Esophagus muscularis mucosa (tissue), 4 donors: ENCODE data around the gene BUB1B. TPM values are rescaled to one million over a fixed set of nuclear protein-coding genes. Genes with fewer than 3 reads are reported as not detected.
"Not testable (repeated sequence)": the region's sequence is repeated elsewhere in the genome, so short reads cannot be mapped to it uniquely, and the experiment has no call there.

Experiments used
- DNase-seq: peaks from one replicate; pipeline ENCODE4 v3.0.0-alpha.2; 2017; ENCODE audit errors: extremely low spot score
- H3K27ac ChIP-seq, 4 donors: fragments of 200-600 bp; sonication (generic); replicated peaks in 1 of 4; 1 replicate in 3 of 4; 2 replicates in 1 of 4; pipeline ENCODE4 v1.5.1; 2016 to 2019; ENCODE audit warnings: mild to moderate bottlenecking in 1 of 4
- H3K27me3 ChIP-seq, 4 donors: fragments of 200-600 bp; sonication (generic); one replicate each; pipeline versions ENCODE4 v1.5.1 to v1.6.0; 2016 to 2019
- H3K36me3 ChIP-seq, 4 donors: fragments of 200-600 bp; sonication (generic); one replicate each; pipeline ENCODE4 v1.5.1; 2016 to 2019
- H3K4me1 ChIP-seq, 4 donors: fragments of 200-600 bp; sonication (generic); one replicate each; pipeline ENCODE4 v1.5.1; 2016 to 2019
- H3K4me3 ChIP-seq, 4 donors: fragments of 200-600 bp; sonication (generic); 1 replicate in 2 of 4; 2 replicates in 2 of 4; pipeline ENCODE4 v1.5.1; 2016 to 2019; ENCODE audit warnings: mild to moderate bottlenecking in 4 of 4, moderate library complexity in 1 of 4
- H3K9me3 ChIP-seq, 4 donors: fragments of 200-600 bp; sonication (generic); 1 replicate in 3 of 4; 2 replicates in 1 of 4; pipeline ENCODE4 v1.5.1; 2016 to 2019
- EP300 ChIP-seq: sonication (generic); formaldehyde crosslinking; IDR thresholded peaks from one replicate; pipeline ENCODE4 v1.6.1; 2017; ENCODE audit warnings: antibody characterized with exemption
- POLR2A ChIP-seq: fragments of 450-650 bp; IDR thresholded peaks from one replicate; pipeline ENCODE4 v1.6.1; 2017; ENCODE audit warnings: antibody characterized with exemption, moderate library complexity, mild to moderate bottlenecking, low read depth
- POLR2AphosphoS5 ChIP-seq, 2 donors: sonication (generic); formaldehyde crosslinking; IDR thresholded peaks; one replicate each; pipeline ENCODE4 v1.6.1; 2017; ENCODE audit warnings: antibody characterized with exemption in 2 of 2
- WGBS: methylation state at CpG from one replicate; pipeline ENCODE4 v1.1.5; 2018; 5-methylcytosine and 5-hydroxymethylcytosine counted together
- intact Hi-C: fragments of 100-400 bp; cut with DNase I; formaldehyde crosslinking; loops from one replicate; pipeline ENCODE4 v1.15.1; 2023
- total RNA-seq, 4 donors: library from RNA; depleted of rRNA; stranded (reverse); fragments of >200 nt; gene quantifications; one replicate each; pipeline versions ENCODE4 v1.1.0 to v1.2.1, GENCODE V29; 2016
- TF ChIP-seq, protein P1 (sequence below), 3 experiments: fragments of 200-600 bp in 2 of 3; fragments of 450-650 bp in 1 of 3; sonication (generic) in 2 of 3; IDR thresholded peaks; one replicate each; pipeline ENCODE4 v1.5.1; 2017 to 2019; ENCODE audit warnings: antibody characterized with exemption in 3 of 3, mild to moderate bottlenecking in 2 of 3, moderate library complexity in 1 of 3

BUB1B gene
- total RNA-seq, 4 donors from 2014 or later, result 0.06 to 1.3 (median 0.17) TPM; not detected in 1

DNA sequence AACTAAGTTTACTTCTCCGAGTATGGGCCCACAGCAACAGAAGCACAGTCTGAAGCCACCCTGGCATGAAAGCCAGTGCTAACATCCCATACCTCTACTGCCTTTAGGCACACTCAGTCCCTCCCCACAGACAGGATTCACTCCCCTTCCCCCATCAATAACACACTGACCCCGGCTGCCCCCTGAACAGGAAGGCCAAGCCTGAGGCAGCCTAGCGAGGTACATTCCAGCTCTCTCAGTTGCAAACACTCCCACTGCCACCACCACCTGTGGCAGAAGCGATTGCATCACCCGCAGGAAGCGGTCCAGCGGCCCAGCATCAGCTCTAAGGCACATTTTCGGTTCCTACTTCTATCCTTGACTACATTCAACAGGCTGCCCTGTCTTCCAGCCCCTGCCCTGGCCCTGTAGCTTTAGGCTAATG, 45.2 kb upstream of the BUB1B start:
- Histone ChIP-seq H3K27me3 (no peaks in the 10 kb centered on the region), H3K9me3 (no peaks in the 10 kb centered on the region), H3K4me3 (no peak overlapping the region), H3K27ac (no peak overlapping the region), H3K36me3 (no peaks in the 10 kb centered on the region), H3K4me1 (no peaks in the 10 kb centered on the region)
- intact Hi-C loops, result no loop called here
- no peak for DNase-seq
- WGBS, result 58% methylated on average over 8 of the region's 8 CpGs
- no peak for TF ChIP-seq POLR2AphosphoS5 (IDR thresholded peaks at IDR 0.05)
- TF ChIP-seq EP300, result no peak
- TF ChIP-seq POLR2A, result no peak
- TF ChIP-seq, protein P1, sequence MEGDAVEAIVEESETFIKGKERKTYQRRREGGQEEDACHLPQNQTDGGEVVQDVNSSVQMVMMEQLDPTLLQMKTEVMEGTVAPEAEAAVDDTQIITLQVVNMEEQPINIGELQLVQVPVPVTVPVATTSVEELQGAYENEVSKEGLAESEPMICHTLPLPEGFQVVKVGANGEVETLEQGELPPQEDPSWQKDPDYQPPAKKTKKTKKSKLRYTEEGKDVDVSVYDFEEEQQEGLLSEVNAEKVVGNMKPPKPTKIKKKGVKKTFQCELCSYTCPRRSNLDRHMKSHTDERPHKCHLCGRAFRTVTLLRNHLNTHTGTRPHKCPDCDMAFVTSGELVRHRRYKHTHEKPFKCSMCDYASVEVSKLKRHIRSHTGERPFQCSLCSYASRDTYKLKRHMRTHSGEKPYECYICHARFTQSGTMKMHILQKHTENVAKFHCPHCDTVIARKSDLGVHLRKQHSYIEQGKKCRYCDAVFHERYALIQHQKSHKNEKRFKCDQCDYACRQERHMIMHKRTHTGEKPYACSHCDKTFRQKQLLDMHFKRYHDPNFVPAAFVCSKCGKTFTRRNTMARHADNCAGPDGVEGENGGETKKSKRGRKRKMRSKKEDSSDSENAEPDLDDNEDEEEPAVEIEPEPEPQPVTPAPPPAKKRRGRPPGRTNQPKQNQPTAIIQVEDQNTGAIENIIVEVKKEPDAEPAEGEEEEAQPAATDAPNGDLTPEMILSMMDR (IDR thresholded peaks at IDR 0.05), result no peak

DNA sequence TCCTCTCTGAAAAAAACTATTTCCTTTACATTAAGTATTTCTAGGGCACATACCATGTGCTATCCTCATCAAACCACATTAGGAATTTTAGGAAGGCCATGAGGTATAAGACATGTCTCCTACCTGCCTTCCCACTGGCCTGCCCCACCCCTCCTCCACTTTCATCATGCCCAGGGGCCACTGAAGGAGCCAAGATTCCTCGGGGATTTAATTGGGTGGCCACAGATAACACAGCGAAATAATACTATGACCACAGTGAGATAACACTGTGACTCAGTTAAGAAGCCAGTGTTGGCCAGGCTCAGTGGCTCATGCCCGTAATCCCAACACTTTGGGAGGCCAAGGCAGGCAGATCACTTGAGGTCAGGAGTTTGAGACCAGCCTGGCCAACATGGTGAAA, 42.4 kb upstream of the BUB1B start:
- H3K27ac ChIP-seq, result no peak overlapping the region
- no peaks in the 10 kb centered on the region for H3K36me3 ChIP-seq
- H3K4me1 ChIP-seq, result no peaks in the 10 kb centered on the region
- intact Hi-C loops, result no loop called here
- no peaks in the 10 kb centered on the region for H3K27me3 ChIP-seq
- WGBS, result 81% methylated on average over 3 of the region's 3 CpGs
- H3K4me3 ChIP-seq, result no peak overlapping the region
- DNase-seq, result no peak
- TF ChIP-seq EP300, result no peak
- H3K9me3 ChIP-seq, result no peaks in the 10 kb centered on the region

DNA sequence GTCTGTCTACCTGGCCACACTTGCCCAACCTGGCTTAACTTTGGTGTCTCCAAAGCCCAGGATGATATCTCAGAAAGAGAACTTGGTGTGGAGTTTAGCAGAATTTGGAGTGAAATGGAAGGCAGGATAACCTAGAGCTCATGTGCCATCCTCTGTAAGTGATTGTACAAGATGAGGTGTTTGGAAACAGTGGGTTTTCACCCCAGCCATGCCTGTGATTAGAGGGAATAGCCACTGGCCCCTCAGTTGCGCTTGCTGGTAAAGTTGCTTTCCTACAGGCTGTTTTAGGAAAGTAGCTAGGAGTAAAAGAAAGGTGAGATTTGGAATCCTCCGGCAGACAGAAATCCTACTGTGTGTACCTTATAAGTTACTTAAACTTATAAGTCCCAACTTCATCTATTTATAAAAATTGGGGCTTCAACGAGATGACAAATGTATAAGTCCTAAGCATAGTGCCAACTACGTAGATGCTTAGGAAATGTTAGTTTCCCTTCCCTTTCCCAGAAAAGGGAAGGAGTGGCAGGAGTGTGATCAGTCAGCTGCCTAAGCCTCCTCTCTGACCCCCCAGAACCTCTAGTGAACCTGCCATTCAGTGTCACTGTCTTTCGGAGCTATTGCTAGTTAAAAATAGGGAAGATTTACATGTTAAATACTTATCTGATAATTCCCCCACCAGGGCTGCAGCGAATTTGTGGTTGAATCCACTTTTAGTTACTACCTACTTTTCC, 38.8 kb upstream of the BUB1B start:
- Histone ChIP-seq H3K9me3 (no peaks in the 10 kb centered on the region), H3K36me3 (no peaks in the 10 kb centered on the region), H3K27ac (no peak overlapping the region), H3K27me3 (no peaks in the 10 kb centered on the region), H3K4me1 (no peaks in the 10 kb centered on the region), H3K4me3 (no peak overlapping the region)
- TF ChIP-seq EP300, result no peak
- TF ChIP-seq POLR2AphosphoS5 (IDR thresholded peaks at IDR 0.05), result no peak
- no peak for TF ChIP-seq POLR2A
- 77% methylated on average over 6 of the region's 6 CpGs for WGBS
- DNase-seq, result no peak
- intact Hi-C loops, result no loop called here

DNA sequence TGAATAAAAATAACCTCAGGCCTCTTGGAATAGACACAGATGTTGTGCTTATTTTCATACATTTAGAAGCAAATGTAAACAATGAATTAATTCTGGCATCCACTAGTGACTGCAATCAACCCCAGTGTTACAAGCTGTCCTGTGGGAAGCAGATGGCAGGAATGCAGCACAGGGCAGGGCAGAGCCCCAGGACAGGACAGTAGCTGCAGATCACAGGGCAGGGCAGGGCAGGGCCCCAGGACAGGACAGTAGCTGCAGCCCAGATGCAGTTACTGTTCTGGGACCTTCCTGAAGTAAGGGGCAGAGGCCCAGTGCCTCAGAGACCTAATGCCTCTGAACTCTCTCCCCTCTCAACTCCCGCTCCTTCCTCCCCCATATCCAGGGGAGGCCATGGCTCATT, 37.9 kb upstream of the BUB1B start:
- H3K4me3 ChIP-seq, H3K36me3 ChIP-seq, DNase-seq, H3K27ac ChIP-seq, H3K9me3 ChIP-seq, H3K27me3 ChIP-seq, H3K4me1 ChIP-seq, intact Hi-C loops: not testable (repeated sequence)
- 94% methylated on average over 1 of the region's 1 CpG for WGBS

DNA sequence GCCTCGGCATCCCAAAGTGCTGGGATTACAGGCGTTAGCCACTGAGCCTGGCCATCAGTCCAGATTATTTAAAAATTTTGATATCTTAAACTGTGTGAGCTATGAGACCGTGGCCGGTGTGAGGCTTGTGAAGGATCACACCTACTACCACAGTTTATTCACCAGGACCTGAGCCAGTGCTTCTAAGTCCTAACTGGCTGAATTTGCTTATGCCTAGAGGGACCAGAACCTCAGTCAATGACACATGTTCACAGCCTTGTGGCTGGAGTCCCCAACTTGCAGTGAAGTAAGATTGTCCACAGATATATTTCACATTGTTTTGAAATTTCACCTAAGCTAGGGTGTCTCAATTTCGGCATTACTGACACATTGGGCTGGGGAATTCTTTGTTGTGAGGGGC, 37.0 kb upstream of the BUB1B start:
- H3K27ac ChIP-seq, H3K27me3 ChIP-seq, H3K36me3 ChIP-seq, DNase-seq, H3K4me3 ChIP-seq, intact Hi-C loops, H3K9me3 ChIP-seq, H3K4me1 ChIP-seq: not testable (repeated sequence)
- WGBS, result 96% methylated on average over 4 of the region's 5 CpGs

DNA sequence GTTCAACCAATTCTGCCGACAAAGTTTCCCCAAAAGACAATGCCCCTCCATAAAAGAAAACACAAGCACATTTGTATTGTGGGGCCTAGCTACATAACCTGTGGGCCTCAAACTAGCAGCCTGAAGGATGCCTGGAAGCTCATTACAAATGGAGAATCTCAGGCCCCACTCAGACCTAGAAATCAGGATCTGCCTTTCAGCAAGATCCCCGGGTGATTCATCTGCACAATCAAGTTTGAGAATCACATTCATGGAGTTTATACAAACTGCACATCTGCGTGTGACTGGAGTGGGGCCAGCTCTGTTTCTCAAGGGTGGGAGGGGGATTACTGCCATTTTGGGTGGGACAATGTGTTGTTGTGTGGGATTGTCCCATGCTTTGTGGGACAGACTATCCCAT, 36.5 kb upstream of the BUB1B start:
- intact Hi-C loops, H3K4me3 ChIP-seq, H3K36me3 ChIP-seq, DNase-seq, H3K27ac ChIP-seq, H3K4me1 ChIP-seq, H3K9me3 ChIP-seq: not testable (repeated sequence)
- H3K27me3 ChIP-seq, result peaks cover 0 to 11% (median 0%) of the 10 kb centered on the region in 4 donors
- WGBS, result 87% methylated on average over 3 of the region's 3 CpGs

DNA sequence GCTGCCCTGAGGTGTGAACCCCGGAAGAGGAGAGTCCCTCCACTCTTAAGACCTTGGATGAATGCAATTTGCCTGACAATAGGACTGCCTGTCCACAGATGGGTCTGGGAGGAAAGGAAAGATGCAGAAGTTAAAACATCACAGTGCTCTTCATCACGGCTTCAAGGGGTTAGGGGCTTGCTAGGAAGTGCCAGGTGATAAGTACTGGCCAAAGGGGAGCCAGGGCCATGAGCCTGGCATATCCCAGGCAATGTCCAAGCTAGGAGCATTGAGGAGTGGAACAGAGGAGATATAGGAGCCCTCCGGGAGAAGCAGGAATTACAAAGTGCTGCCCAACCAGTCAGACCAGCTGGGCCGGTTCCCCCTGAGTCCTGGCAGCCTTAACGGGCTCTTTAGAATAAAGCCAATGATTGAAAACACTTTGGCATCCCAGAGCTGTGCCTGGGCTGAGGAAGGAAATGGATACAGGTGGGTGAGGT, 36.0 kb upstream of the BUB1B start:
- peaks cover 0 to 11% (median 0%) of the 10 kb centered on the region in 4 donors for H3K27me3 ChIP-seq
- intact Hi-C loops, H3K4me1 ChIP-seq, DNase-seq, H3K27ac ChIP-seq, H3K9me3 ChIP-seq, H3K36me3 ChIP-seq, H3K4me3 ChIP-seq: not testable (repeated sequence)
- 84% methylated on average over 4 of the region's 5 CpGs for WGBS

DNA sequence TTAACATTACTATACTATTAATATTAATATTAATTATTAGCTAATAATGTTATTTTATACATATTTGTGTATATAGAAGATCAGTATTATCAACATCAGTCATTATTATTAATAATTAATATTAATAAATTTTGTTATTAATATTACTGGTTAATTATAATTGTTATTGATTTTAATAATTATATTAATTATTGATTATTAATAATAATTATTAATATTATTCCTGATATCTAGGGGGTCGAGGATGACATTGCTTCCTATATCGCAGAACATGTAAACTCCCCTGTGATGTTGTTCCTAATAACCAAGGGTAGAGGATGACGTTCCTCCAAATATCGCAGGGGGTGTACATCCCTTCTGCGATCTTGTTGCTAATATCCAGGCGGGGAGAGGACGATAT, 34.9 kb upstream of the BUB1B start:
- Histone ChIP-seq H3K4me3 (no peak overlapping the region), H3K36me3 (no peaks in the 10 kb centered on the region), H3K27ac (no peak overlapping the region), H3K9me3 (no peaks in the 10 kb centered on the region), H3K27me3 (peaks cover 0 to 12% (median 0%) of the 10 kb centered on the region in 4 donors), H3K4me1 (no peaks in the 10 kb centered on the region)
- no peak for DNase-seq
- intact Hi-C loops, result no loop called here
- 91% methylated on average over 7 of the region's 7 CpGs for WGBS
- TF ChIP-seq, protein P1 (IDR thresholded peaks at IDR 0.05), result no peak
- TF ChIP-seq POLR2A, result no peak
- TF ChIP-seq POLR2AphosphoS5 (IDR thresholded peaks at IDR 0.05), result no peak
- TF ChIP-seq EP300, result no peak
